Kidney (tissue), 14 donors: Measurements from ENCODE around the gene IRGC. TPM values are rescaled to one million over a fixed set of nuclear protein-coding genes. Genes with fewer than 3 reads are reported as not detected.

Experiments
- DNase-seq, 5 donors: peaks; one replicate each; pipeline ENCODE4 v3.0.0-alpha.2; 2013 to 2020
- FAIRE-seq: peaks from 2 replicates; lab custom pipeline; 2012; peaks lifted over from hg19 to GRCh38; lab: Jason Lieb, UNC
- H3K27ac ChIP-seq, 2 donors: one replicate each; pipeline ENCODE4 v1.7.0; 2013; ENCODE audit warnings: low read depth in 2 of 2, low read length in 2 of 2, inconsistent platforms in 1 of 2
- H3K27me3 ChIP-seq: one replicate; pipeline ENCODE4 v1.7.1; 2013; ENCODE audit warnings: low read length, inconsistent platforms; ENCODE audit not compliant: control insufficient read depth, insufficient read depth
- H3K36me3 ChIP-seq, 3 donors: one replicate each; pipeline versions ENCODE4 v1.7.0 to v1.7.1; 2013; ENCODE audit warnings: low read length in 3 of 3, control low read depth in 1 of 3, inconsistent platforms in 1 of 3; ENCODE audit not compliant: insufficient read depth in 3 of 3, control insufficient read depth in 2 of 3
- H3K4me1 ChIP-seq, 3 donors: one replicate each; pipeline versions ENCODE4 v1.7.0 to v1.7.1; 2013; ENCODE audit warnings: low read length in 3 of 3, inconsistent platforms in 1 of 3, low read depth in 1 of 3; ENCODE audit not compliant: control insufficient read depth in 2 of 3, insufficient read depth in 2 of 3
- H3K4me3 ChIP-seq, 3 donors: one replicate each; pipeline versions ENCODE4 v1.7.0 to v1.8.1; 2013; ENCODE audit warnings: low read length in 3 of 3, control low read depth in 1 of 3, inconsistent platforms in 1 of 3
- H3K9ac ChIP-seq, 3 donors: one replicate each; pipeline versions ENCODE4 v1.7.0 to v1.7.1; 2013; ENCODE audit warnings: low read length in 3 of 3, control low read depth in 1 of 3, inconsistent platforms in 1 of 3
- H3K9me3 ChIP-seq, 3 donors: one replicate each; pipeline versions ENCODE4 v1.7.0 to v1.7.1; 2013; ENCODE audit warnings: low read length in 3 of 3, control low read depth in 1 of 3, inconsistent platforms in 1 of 3; ENCODE audit not compliant: control insufficient read depth in 2 of 3, insufficient read depth in 1 of 3
- CTCF ChIP-seq: IDR thresholded peaks from 3 replicates; pipeline ENCODE4 v1.5.1; 2012; ENCODE audit warnings: mild to moderate bottlenecking, moderate library complexity, borderline replicate concordance; ENCODE audit not compliant: insufficient read depth; ENCODE audit errors: extremely low read depth
- intact Hi-C: fragments of 100-400 bp; cut with DNase I; formaldehyde crosslinking; loops from one replicate; pipeline ENCODE4 v1.11.1; 2022
- polyA plus RNA-seq: library from polyadenylated mRNA; stranded (reverse); fragments of 350-450 nt; fragmentation: Illumina TruSeq; extraction: RNeasy Lipid Tissue Mini Kit (QIAGEN cat#74804); gene quantifications from one replicate; pipeline ENCODE4 v1.2.3, GENCODE V29; 2014; ENCODE audit warnings: low read depth, low replicate concordance; ENCODE audit not compliant: insufficient read depth
- total RNA-seq: library from RNA; stranded (reverse); fragmentation: NEBNext Ultra II Directional; extraction: Animal tissue kit (Norgen Biotek cat#: 25700); gene quantifications from one replicate; pipeline ENCODE4 v1.2.1, GENCODE V29; 2021
- donor health status: control.
- donor health status: control.
- donor health status: control.
- donor health status: control.
- donor health status: control.
- donor health status: DM: yes; HTN: yes; CAD: no.
- donor health status: Normal renal cell carcinoma (clear cell type).

IRGC gene
- total and polyA plus RNA-seq, 2 donors from 2014 or later: not detected

GRCh38 chr19:43692877-43693276 is 23.0 kb upstream of the IRGC start:
- Histone ChIP-seq H3K27me3 (no peaks in the 10 kb centered on the region), H3K9ac (no peak overlapping the region), H3K36me3 (no peaks in the 10 kb centered on the region), H3K4me3 (no peak overlapping the region), H3K9me3 (peaks cover 0 to 21% (median 3%) of the 10 kb centered on the region in 3 donors), H3K27ac (no peak overlapping the region), H3K4me1 (no peaks in the 10 kb centered on the region)
- no peak for DNase-seq
- no peak for TF ChIP-seq CTCF
- no peak for FAIRE-seq
- intact Hi-C loops: no loop called here

- Histone ChIP-seq H3K9ac (no peak overlapping the region), H3K4me3 (no peak overlapping the region), H3K4me1 (peaks cover 0 to 3% (median 0%) of the 10 kb centered on the region in 3 donors), H3K27ac (no peak overlapping the region), H3K36me3 (no peaks in the 10 kb centered on the region), H3K9me3 (peaks cover 0 to 21% (median 3%) of the 10 kb centered on the region in 3 donors), H3K27me3 (no peaks in the 10 kb centered on the region)
- DNase-seq (no peak), FAIRE-seq (no peak)
- TF ChIP-seq CTCF: no peak
- intact Hi-C loops: no loop called here
Observed at GRCh38 chr19:43694553-43694952, 21.3 kb upstream of the IRGC start.

- H3K9ac ChIP-seq: no peak overlapping the region
- no peak overlapping the region for H3K4me3 ChIP-seq
- no peak overlapping the region for H3K27ac ChIP-seq
- TF ChIP-seq CTCF: no peak
- H3K36me3 ChIP-seq: no peaks in the 10 kb centered on the region
- peaks cover 0 to 12% (median 3%) of the 10 kb centered on the region in 3 donors for H3K9me3 ChIP-seq
- intact Hi-C loops: no loop called here
- no peaks in the 10 kb centered on the region for H3K27me3 ChIP-seq
- DNase-seq (no peak), FAIRE-seq (no peak)
- H3K4me1 ChIP-seq: peaks cover 0 to 3% (median 0%) of the 10 kb centered on the region in 3 donors
Observed at GRCh38 chr19:43695985-43696704, 19.7 kb upstream of the IRGC start.
